HCT116 (cell line): ENCODE measurements around the gene BRIP1.

Experiments used
- CBX3 ChIP-seq: IDR thresholded peaks from 2 replicates; pipeline ENCODE4 v1.6.1; 2012; ENCODE audit warnings: low read depth
- EZH2 ChIP-seq: fragments of 200-600 bp; sonication (generic); IDR thresholded peaks from 2 replicates; pipeline ENCODE4 v1.6.1; 2017; ENCODE audit warnings: antibody characterized with exemption, mixed run types
- FOSL1 ChIP-seq: IDR thresholded peaks from 2 replicates; pipeline ENCODE4 v1.6.1; 2012; ENCODE audit warnings: low read depth
- POLR2A ChIP-seq: IDR thresholded peaks from 2 replicates; pipeline ENCODE4 v1.7.0; 2011; ENCODE audit warnings: borderline replicate concordance; ENCODE audit not compliant: insufficient read depth, insufficient read length; ENCODE audit errors: extremely low read depth
- POLR2AphosphoS5 ChIP-seq: IDR thresholded peaks from 2 replicates; pipeline ENCODE4 v1.6.1; 2011; ENCODE audit warnings: mild to moderate bottlenecking, low read depth, low read length, moderate library complexity
- SP1 ChIP-seq: IDR thresholded peaks from 2 replicates; pipeline ENCODE4 v1.6.1; 2012; ENCODE audit warnings: low read depth
- SRF ChIP-seq: IDR thresholded peaks from 2 replicates; pipeline ENCODE4 v1.6.1; 2012; ENCODE audit warnings: low read depth
- ZFX ChIP-seq: fragments of 450-650 bp; IDR thresholded peaks from 2 replicates; pipeline ENCODE4 v1.6.1; 2017
- TF ChIP-seq, protein P1 (sequence below), 3 experiments: fragments of 200-600 bp in 1 of 3; sonication (generic) in 1 of 3; IDR thresholded peaks in 2 of 3; conservative IDR thresholded peaks in 1 of 3; 2 replicates each; pipeline ENCODE4 v1.5.1; 2012 to 2017; ENCODE audit warnings: low read depth in 2 of 3, low read length in 2 of 3, antibody characterized with exemption in 1 of 3, borderline replicate concordance in 1 of 3, control low read depth in 1 of 3, mild to moderate bottlenecking in 1 of 3, mixed read lengths in 1 of 3, mixed run types in 1 of 3, moderate library complexity in 1 of 3; ENCODE audit not compliant: insufficient read depth in 1 of 3
- TF ChIP-seq, protein P2 (sequence below): IDR thresholded peaks from 2 replicates; pipeline ENCODE4 v1.6.1; 2012
- TF ChIP-seq, protein P3 (sequence below): IDR thresholded peaks from 2 replicates; pipeline ENCODE4 v1.6.1; 2012
- TF ChIP-seq, protein P4 (sequence below): IDR thresholded peaks from 2 replicates; pipeline ENCODE4 v1.6.1; 2011; ENCODE audit warnings: mild to moderate bottlenecking, low read length, moderate library complexity; ENCODE audit not compliant: insufficient replicate concordance; ENCODE audit errors: extremely low read depth

DNA sequence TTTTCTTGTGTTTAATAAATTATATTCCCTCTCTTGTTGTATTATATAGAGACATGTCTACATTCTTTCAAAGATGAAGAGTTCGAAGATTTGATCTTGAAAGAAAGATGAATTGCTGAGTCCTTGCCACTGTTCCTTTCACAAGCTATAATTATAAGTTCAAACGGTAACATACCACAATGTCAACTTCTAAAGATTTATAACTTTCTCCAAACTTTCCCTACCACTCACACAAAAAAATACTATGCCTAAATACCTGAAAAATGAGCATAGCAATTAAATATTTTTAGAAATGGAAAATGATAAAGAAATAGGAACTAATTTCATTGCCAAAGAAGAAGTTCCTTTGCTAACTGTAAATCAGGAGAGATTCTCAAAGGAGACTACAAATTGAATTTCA lies 50.6 kb downstream of the BRIP1 start:
- TF ChIP-seq, protein P1, sequence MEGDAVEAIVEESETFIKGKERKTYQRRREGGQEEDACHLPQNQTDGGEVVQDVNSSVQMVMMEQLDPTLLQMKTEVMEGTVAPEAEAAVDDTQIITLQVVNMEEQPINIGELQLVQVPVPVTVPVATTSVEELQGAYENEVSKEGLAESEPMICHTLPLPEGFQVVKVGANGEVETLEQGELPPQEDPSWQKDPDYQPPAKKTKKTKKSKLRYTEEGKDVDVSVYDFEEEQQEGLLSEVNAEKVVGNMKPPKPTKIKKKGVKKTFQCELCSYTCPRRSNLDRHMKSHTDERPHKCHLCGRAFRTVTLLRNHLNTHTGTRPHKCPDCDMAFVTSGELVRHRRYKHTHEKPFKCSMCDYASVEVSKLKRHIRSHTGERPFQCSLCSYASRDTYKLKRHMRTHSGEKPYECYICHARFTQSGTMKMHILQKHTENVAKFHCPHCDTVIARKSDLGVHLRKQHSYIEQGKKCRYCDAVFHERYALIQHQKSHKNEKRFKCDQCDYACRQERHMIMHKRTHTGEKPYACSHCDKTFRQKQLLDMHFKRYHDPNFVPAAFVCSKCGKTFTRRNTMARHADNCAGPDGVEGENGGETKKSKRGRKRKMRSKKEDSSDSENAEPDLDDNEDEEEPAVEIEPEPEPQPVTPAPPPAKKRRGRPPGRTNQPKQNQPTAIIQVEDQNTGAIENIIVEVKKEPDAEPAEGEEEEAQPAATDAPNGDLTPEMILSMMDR (IDR thresholded peaks at IDR 0.05 in 2 of 3, conservative IDR thresholded peaks at IDR 0.05 in 1 of 3; ENCODE audit: borderline replicate concordance in 1 of 3, insufficient read depth in 1 of 3, low read depth in 2 of 3, low read length in 2 of 3), result no peak
- no peak for TF ChIP-seq POLR2A
- TF ChIP-seq POLR2AphosphoS5, result no peak
- no peak for TF ChIP-seq FOSL1
- TF ChIP-seq, protein P2, sequence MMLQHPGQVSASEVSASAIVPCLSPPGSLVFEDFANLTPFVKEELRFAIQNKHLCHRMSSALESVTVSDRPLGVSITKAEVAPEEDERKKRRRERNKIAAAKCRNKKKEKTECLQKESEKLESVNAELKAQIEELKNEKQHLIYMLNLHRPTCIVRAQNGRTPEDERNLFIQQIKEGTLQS, result no peak
- TF ChIP-seq, protein P3, sequence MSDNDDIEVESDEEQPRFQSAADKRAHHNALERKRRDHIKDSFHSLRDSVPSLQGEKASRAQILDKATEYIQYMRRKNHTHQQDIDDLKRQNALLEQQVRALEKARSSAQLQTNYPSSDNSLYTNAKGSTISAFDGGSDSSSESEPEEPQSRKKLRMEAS, result no peak
- no peak for TF ChIP-seq SRF
- no peak for TF ChIP-seq EZH2
- TF ChIP-seq SP1, result no peak
- no peak for TF ChIP-seq ZFX
- no peak for TF ChIP-seq CBX3
- TF ChIP-seq, protein P4, sequence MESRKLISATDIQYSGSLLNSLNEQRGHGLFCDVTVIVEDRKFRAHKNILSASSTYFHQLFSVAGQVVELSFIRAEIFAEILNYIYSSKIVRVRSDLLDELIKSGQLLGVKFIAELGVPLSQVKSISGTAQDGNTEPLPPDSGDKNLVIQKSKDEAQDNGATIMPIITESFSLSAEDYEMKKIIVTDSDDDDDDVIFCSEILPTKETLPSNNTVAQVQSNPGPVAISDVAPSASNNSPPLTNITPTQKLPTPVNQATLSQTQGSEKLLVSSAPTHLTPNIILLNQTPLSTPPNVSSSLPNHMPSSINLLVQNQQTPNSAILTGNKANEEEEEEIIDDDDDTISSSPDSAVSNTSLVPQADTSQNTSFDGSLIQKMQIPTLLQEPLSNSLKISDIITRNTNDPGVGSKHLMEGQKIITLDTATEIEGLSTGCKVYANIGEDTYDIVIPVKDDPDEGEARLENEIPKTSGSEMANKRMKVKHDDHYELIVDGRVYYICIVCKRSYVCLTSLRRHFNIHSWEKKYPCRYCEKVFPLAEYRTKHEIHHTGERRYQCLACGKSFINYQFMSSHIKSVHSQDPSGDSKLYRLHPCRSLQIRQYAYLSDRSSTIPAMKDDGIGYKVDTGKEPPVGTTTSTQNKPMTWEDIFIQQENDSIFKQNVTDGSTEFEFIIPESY, result no peak
